Hematopoietic multipotent progenitor cell treated with erythropoietin and hydrocortisone succinate and interleukin-3 and kit ligand, for 8 days (in vitro differentiated cells): ENCODE data around the gene SLC4A9.

Source experiments
- DNase-seq: peaks from one replicate; pipeline ENCODE4 v3.0.0-alpha.2; 2015

Gene SLC4A9

DNA sequence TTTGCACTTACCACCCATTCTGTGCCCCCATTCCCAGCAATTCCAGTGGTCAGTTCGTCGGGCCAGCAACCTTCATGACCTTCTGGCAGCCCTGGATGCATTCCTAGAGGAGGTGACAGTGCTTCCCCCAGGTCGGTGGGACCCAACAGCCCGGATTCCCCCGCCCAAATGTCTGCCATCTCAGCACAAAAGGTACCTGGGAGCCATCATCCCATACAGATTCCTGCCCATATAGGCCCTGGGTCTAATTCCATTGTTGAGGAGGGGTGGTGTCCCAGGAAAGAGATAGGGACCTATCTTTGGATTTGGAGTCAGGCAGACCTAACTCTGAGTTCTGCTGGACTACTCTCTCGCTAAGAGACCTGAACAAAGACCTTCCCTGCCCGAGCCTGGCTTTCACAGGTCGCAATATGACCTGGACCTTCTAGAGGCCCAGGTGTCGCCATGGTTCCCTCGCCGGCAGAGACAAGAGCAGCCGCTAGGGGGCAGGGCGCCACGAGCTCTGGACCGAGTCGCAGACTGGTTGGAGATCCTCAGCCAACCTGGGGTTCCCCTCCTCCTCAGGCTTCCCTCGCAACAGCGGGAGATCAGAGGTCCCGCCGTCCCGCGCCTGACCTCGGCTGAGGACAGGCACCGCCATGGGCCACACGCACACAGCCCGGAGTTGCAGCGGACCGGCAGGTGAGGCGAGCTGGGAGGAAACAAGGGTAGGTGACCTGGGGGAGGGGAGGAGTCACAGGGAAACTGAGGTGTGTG is 3.1 kb downstream of the SLC4A9 start:
- peak; percentile 73 for DNase-seq

DNA sequence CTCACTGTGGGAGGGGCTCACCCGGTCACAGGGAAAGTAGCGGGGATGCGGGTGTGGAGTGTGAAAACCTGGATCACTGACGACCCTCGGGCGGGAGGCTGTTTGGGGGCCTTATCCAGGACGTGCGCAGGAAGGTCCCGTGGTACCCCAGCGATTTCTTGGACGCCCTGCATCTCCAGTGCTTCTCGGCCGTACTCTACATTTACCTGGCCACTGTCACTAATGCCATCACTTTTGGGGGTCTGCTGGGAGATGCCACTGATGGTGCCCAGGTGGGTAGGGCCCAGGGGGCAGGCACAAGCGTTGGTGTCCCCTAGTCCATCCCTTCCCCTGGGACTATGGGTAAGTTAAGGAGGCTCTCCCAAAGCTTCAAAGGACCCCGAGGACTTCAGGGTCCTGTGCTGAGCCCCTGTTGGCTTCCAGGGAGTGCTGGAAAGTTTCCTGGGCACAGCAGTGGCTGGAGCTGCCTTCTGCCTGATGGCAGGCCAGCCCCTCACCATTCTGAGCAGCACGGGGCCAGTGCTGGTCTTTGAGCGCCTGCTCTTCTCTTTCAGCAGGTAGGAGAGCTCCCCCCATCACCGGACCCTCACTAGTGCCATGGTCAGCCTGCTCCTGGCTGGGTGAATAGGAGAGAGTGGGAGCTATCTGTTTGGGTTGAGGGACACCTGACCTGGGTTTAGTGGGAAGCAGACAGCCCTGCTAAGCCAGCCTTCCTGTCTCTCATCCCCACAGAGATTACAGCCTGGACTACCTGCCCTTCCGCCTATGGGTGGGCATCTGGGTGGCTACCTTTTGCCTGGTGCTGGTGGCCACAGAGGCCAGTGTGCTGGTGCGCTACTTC is 3.9 kb downstream of the SLC4A9 start:
- DNase-seq, result no peak

DNA sequence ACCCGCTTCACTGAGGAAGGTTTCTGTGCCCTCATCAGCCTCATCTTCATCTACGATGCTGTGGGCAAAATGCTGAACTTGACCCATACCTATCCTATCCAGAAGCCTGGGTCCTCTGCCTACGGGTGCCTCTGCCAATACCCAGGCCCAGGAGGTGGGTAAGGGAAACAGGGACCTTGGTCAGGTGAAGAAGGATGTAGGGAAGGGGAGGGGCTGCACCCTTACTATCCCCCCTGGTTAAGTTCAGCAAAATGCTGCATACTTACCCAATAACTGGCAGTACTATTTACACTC is 4.4 kb downstream of the SLC4A9 start:
- no peak for DNase-seq

DNA sequence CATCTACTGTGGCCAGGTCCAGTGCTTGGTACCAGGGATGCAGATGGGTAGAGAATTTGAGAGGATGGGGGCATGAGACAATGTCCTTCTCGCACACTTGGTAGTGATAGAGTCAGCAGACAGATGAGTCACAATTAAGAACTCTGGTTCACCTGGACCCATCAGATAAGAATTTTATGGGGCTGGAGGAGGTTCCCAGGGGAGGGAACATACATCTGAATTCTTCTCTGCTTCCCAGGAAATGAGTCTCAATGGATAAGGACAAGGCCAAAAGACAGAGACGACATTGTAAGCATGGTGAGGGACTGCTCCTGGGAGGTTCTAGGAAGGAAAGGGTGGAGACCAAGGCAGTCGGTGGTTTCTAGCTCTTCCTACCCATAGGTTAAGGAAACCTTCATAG is 5.3 kb downstream of the SLC4A9 start:
- DNase-seq, result no peak

DNA sequence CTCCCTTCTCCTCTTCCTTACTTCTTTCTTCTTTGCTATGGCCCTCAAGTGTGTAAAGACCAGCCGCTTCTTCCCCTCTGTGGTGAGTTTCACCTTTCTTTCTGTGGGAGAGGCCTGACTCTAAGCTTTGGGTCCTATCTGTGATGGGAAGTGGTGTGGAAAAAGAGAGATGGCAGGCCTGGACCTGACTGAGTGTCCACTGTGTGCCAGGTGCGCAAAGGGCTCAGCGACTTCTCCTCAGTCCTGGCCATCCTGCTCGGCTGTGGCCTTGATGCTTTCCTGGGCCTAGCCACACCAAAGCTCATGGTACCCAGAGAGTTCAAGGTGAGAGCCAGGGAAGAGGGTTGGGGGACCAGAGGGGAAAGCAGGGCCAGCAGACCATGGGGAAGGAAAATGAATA is 5.9 kb downstream of the SLC4A9 start:
- DNase-seq, result no peak

DNA sequence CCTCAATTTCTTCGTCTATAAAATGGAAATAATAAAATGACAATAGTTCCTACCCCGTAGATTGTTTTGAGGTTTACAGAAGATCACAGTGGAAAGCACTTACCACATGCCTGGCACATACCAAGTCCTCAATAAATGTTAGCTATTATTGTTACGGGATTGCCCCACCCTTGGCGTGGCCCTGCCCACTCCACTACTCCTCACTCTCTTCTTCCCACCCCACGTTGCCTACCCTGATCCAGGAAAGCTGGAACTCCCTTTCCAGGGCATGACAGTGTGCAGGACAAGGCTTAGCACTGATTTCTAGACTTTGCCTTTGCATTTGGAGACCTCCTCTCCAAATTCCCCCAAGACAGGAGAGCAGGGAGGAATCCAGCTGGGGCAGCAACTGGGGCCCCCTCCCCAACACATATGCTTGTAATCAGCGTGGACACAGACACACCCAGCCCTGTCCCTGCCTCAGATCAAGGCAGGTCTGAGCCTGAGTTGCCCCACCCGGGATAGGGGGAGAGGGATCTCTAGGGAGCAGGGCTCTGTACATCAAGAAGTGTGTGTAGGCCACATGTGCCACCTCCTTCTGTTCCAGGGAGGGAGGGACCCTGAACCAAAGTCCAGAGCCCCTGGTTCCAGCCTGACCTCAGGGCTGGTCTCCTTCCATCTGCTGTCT is 6.7 kb downstream of the SLC4A9 start:
- no peak for DNase-seq

DNA sequence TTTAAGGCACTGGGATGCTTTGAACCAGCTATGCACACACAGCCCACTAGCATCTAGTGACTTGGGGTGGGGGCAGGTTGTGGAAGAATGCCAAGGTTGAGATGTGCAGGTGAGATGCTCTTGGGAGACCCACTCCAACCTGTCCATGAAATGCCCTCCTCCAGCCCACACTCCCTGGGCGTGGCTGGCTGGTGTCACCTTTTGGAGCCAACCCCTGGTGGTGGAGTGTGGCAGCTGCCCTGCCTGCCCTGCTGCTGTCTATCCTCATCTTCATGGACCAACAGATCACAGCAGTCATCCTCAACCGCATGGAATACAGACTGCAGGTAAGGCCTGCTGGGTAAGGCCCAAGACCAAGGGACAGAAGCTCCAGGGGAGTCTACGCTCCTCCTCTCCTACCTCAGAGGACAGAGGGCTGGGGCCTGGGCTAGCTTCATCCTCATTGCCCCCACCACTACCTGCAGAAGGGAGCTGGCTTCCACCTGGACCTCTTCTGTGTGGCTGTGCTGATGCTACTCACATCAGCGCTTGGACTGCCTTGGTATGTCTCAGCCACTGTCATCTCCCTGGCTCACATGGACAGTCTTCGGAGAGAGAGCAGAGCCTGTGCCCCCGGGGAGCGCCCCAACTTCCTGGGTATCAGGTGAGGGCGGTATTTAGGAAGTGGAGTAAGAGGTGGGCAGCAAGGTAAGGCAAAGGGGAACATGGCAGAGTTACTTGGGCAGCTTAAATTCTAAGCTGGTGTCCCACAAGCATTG is 7.4 kb downstream of the SLC4A9 start:
- DNase-seq, result no peak

DNA sequence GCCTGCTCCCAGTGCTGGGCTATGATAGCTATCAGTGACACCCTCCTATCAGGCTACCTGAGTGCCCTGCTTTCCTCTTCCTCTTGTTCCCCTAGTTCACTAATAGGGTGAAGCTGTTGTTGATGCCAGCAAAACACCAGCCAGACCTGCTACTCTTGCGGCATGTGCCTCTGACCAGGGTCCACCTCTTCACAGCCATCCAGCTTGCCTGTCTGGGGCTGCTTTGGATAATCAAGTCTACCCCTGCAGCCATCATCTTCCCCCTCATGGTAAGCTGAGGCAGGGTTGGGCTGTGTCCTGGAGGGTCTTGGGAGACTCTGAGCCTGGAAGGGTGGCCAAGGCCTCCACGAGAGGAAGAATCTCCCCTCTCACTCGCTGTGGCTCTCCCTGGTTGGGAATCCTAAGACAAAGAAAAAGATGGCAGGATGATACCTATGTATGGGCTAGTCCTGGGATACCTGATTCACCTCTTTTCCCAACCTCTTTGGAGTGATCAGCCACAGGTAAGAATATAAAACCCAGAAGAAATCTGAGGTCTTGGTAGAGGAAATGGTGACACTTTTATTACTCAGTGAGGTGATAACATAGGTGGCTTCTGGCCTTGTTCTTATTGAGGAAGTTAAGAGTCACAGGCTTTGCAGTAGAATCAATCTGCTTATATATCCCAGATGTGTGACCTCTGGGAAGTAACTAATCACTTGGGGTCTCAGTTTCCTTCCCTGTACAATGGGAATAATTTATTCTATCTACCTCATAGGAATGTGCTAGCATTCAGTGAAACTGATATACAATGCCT is 11.6 kb downstream of the SLC4A9 start:
- no peak for DNase-seq

DNA sequence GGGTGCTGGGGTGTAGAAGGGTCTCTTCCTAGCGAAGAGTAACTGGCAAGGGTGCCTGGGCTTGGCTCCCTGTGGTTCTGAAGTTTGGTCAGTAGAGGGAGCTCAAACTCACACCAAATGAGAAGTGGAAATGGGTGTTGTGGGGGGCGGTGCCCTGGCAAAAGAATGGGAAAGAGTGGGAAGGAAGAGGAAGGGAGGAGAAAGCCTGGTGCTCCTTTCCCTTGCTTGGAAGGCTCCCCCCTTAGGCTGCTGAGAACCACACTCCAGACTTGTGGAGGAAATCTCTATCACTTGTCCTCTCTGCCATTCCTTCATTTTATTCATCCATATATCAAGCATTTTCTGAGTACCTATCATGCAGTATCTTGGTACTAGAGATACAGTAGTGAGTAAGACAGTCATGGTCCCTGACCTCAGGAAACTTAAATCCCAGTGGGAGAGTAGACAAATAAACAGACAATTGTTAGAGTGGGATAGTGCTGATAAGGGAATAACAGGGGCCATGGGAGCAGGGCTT is 13.0 kb downstream of the SLC4A9 start:
- DNase-seq, result peak; percentile 66

DNA sequence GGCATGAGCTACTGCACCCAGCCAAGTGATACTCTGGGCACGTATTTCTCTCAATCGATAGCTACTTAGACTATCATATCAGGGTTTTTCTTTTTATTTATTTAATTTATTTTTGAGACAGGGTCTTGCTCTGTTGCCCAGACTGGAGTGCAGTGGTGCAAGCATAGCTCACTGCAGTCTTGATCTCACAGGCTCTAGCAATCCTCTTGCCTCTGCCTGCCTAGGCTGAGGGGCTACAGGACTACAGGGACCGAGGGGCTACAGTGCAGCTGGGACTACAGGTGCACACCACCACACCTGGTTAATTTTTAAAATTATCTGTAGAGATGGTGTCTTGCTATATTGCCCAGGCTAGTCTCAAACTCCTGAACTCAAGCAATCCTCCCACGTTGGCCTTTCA is 21.4 kb downstream of the SLC4A9 start:
- DNase-seq, result no peak

DNA sequence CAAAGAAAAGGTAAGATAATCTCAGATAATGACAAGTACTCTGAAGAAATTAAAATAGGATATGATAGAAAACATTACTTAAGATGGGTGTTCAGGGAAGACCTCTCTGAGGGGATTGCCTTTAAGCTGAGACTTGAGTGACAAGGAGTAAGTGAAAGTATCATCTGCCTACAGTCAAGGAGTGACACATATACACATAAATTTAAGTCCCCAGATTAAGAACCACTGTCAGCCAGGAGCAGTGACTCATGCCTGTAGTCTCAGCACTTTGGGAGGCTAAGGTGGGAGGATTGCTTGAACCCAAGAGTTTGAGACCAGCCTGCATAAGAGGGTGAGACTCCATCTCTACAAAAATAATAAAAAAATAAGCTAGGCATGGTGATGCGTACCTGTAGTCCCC is 22.0 kb downstream of the SLC4A9 start:
- no peak for DNase-seq

DNA sequence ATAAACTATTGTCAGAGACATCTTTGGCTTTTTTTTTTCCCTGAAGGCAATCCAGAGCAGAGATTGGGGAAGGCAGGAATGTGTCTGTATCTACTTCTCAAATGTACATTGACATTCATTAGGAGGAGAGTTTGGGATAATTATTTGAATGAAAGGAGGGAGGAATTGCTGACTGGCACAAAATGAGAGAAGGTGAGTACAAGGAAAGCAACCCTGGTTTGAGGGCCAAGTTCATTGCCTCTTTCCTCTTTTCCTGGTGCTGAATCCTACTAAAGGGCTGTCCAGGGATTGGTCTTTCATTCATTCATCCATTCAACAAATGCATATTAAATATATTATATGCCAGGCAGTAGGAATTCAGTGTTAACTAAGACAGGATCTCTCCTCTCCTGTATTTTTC is 22.9 kb downstream of the SLC4A9 start:
- no peak for DNase-seq

DNA sequence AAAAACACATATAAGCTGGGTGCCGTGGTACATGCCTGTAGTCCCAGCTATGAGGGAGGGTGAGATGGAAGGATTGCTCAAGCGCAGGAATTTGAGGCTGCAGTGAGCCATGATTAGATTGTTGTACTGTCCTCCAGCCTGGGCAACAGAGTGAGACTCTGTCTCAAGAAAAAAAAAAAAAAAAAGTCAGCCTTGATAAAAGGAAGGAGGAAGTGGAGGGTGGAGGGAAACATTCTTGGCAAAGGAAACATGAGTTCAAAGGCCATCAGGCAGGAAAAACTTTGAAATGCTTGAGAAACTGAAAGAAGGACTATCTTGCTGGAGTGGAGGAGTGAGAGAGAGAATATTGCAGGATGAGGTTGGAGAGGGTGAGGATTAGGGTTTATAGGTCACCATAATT is 23.3 kb downstream of the SLC4A9 start:
- no peak for DNase-seq

DNA sequence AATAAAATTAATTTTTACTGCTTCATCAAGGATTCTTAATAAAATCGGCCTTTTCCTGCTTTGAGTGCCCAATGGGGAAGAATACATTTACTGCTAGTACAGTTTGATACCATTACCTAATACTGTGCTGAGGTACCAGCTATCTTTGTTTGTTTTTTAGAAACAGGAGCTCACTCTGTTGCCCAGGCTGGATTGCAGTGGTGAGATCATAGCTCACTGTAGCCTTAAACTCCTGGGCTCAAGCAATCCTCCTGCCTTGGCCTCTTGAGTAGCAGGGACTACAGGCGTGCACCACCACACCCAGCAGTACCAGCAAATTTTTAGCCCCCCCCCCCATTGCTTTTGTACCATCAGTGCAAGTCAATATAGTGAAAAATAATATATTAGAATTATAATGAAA is 28.1 kb downstream of the SLC4A9 start:
- no peak for DNase-seq

DNA sequence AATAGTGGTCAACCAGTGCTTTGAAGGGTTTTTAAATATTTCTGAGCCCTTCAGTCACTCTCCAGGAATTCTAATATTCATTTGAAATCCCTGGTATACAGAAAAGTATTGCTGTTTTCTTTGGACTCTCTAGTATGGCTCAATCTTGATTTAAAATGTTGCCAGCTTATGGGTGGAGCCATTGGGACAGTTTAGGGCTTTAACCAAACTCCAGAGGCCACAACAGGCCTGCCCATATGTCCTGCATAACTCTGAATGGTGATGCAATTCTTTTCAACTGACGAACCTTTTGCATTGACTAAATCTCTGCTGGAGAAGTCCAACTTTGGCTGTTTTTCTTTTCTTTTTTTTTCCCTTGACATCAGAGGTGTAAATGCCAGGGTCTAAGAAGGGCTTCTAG is 31.3 kb downstream of the SLC4A9 start:
- no peak for DNase-seq

DNA sequence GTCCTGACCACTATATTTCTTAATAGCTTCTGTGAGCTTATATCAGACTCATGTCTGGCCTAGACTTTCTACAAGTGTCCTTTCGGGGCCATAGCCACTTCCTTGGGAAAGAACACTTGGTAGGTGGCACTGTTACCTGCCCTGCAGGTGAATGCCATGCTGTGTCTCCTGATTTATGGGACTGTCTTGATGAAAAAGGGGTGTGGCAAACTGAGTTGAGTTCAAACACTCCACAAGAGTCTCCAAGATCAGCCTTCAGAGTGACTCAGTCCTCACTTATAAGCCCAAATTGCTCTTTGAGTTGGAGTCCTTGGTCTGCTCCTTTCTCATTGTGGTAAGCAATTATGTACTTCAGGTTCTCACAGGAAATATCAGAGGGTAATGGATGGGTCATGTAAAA is 31.7 kb downstream of the SLC4A9 start:
- no peak for DNase-seq

DNA sequence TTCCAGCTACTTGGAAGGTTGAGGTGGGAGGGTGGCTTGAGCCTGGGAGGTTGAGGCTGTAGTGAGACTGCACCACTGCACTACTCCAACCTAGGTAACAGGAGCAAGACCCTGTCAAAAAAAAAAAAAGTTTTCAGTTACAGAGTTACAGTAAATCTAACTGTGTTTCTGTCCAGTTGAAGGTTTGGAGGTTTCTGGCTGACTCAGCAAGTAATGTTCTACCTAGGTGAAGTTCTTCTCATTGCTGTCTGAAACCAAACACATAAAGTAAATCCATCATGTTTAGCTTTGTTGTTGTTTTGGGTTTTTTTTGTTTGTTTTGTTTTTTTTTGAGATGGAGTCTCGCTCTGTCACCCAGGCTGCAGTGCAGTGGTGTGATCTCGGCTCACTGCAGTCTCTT is 33.7 kb downstream of the SLC4A9 start:
- DNase-seq, result no peak

DNA sequence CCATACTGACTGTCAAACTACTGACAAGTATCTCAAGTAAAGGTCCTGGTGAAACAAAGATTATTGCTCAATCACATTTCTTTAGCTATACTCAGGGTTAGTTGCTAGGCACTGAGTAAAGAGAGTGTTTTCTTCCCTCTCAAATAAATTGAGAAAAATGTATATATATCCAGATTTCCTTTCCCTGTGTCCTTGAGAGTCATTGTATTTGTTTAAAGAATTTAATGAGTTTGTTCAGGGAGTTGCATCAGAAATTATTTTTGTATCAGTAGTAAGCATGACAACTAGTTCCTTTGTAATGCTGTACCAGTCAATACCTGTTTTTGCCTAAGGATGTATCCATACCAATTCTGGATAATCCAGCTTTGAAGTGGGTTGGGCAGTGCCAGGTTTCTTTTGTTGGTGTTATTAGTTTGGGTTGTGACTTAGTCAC is 38.4 kb downstream of the SLC4A9 start:
- no peak for DNase-seq

DNA sequence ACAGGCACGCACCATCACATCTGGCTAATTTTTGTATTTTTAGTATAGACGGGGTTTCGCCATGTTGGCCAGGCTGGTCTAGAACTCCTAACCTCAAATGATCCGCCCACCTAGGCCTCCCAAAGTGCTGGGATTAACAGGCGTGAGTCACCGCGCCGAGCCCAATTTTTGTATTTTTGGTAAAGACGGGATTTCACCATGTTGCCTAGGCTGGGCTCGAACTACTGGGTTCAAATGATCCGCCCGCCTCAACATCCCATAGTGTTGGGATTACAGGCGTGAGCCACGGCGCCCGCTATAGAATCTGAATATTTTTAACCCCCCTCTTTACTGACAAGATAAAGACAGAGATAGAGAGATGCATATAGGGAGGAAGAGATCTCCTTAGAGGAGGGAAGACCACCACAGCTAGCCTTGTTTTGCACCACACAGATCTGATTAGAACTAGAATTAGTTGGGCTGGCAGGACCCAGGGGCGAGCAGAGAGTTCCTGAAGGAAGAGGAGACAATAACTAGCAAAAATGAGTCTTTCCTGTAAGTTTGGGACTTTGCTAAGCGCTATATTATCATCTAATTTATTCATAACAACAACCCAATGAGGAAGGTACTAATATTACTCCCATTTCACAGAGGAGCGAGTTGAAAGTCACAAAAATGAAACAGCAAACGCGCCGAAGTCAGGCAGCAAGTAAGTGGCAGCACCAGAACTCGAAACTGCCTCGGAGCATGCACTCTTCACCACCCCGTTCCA is 40.2 kb downstream of the SLC4A9 start:
- peak; percentile 64 for DNase-seq

DNA sequence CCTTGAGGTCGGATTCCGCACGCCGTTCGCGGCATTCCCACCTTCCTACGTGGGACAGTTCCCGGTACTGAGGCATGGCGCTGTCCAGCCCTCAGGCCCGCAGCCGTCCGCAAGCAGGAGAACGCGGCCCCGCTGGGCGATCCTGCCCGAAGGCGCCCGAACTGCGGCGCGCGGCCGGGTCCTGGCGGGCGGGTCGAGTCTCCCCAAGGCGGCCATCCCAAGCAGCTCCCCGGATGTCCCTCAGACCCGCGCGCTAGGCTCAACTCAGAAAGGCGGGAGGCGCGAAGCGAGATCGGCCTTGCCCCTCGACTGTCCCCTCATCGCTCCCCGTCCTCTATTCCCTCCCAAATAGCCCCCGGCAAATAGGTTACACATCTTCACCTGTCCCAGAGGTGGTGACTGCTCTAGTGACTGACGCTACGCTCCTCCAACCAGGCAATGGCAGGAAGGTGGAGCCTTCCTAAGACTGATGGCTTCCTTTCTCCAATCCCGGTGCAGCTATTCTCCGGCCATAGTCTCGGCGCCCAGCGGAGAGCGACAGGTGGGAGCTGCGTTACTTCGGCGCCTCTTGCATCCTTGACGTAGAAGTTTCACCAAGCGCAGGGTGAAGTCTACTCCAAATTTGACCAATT is 40.9 kb downstream of the SLC4A9 start:
- peak; percentile 97 for DNase-seq
